Sigmoid colon (tissue), 4 donors: Measurements from ENCODE around the gene MKKS.

ENCODE experiments used
- EP300 ChIP-seq, 4 donors: sonication (generic); formaldehyde crosslinking; IDR thresholded peaks; one replicate each; pipeline ENCODE4 v1.6.1; 2017; ENCODE audit warnings: antibody characterized with exemption in 4 of 4
- POLR2A ChIP-seq, 2 donors: fragments of 450-650 bp; IDR thresholded peaks; one replicate each; pipeline ENCODE4 v1.6.1; 2016; ENCODE audit warnings: antibody characterized with exemption in 2 of 2, mild to moderate bottlenecking in 2 of 2, moderate library complexity in 2 of 2
- TF ChIP-seq, protein P1 (sequence below), 4 experiments: fragments of 450-650 bp in 3 of 4; fragments of 200-600 bp in 1 of 4; IDR thresholded peaks; one replicate each; pipeline ENCODE4 v1.5.1; 2016 to 2019; ENCODE audit warnings: antibody characterized with exemption in 4 of 4, mild to moderate bottlenecking in 3 of 4, moderate library complexity in 2 of 4

- no peak for TF ChIP-seq POLR2A (IDR thresholded peaks at IDR 0.05)
- TF ChIP-seq, protein P1, sequence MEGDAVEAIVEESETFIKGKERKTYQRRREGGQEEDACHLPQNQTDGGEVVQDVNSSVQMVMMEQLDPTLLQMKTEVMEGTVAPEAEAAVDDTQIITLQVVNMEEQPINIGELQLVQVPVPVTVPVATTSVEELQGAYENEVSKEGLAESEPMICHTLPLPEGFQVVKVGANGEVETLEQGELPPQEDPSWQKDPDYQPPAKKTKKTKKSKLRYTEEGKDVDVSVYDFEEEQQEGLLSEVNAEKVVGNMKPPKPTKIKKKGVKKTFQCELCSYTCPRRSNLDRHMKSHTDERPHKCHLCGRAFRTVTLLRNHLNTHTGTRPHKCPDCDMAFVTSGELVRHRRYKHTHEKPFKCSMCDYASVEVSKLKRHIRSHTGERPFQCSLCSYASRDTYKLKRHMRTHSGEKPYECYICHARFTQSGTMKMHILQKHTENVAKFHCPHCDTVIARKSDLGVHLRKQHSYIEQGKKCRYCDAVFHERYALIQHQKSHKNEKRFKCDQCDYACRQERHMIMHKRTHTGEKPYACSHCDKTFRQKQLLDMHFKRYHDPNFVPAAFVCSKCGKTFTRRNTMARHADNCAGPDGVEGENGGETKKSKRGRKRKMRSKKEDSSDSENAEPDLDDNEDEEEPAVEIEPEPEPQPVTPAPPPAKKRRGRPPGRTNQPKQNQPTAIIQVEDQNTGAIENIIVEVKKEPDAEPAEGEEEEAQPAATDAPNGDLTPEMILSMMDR (IDR thresholded peaks at IDR 0.05): no peak
- TF ChIP-seq EP300 (IDR thresholded peaks at IDR 0.05): no peak
These were observed 30.9 kb downstream of the MKKS start for GRCh38 chr20:10402938-10403608.
